PC-3 (cell line): ENCODE results near the gene DYSF. TPM values are rescaled to one million over a fixed set of nuclear protein-coding genes. Genes with fewer than 3 reads are reported as not detected.

Experiments used
- ATAC-seq: fragments of 200-7000 bp; cut with Tn5 transposase; 2 replicates; pipeline ENCODE4 v1.9.1; 2020; ENCODE audit warnings: mild to moderate bottlenecking, moderate library complexity
- BruUV-seq: library from RNA; stranded (reverse); fragments of 400-500 nt; replicated peaks from 2 replicates; lab custom pipeline; 2021; lab: Mats Ljungman, UMichigan
- CTCF ChIA-PET: fragments of 300-600 bp; sonication (Branson Sonifier 250); formaldehyde crosslinking; loops from one replicate; lab custom pipeline; 2022; ENCODE audit warnings: antibody characterized with exemption; lab: Charles Lee
- POLR2A ChIA-PET: fragments of 300-600 bp; sonication (Branson Sonifier 250); formaldehyde crosslinking; loops from one replicate; lab custom pipeline; 2022; ENCODE audit warnings: antibody characterized with exemption; ENCODE audit not compliant: unreplicated experiment; lab: Charles Lee
- DNase-seq: peaks from one replicate; pipeline ENCODE4 v3.0.0-alpha.2; 2015
- H2AFZ ChIP-seq: fragments of 300-600 bp; sonication (generic); 2 replicates; pipeline ENCODE4 v1.6.0; 2016; ENCODE audit warnings: antibody characterized with exemption, low read length
- H3F3A ChIP-seq: fragments of 300-600 bp; sonication (generic); one replicate; pipeline ENCODE4 v1.6.0; 2017; ENCODE audit warnings: antibody characterized with exemption, low read length, control low read depth, mild to moderate bottlenecking; ENCODE audit not compliant: unreplicated experiment
- H3K27ac ChIP-seq: fragments of 300-600 bp; sonication (generic); 2 replicates; pipeline ENCODE4 v1.5.1; 2016; ENCODE audit warnings: mild to moderate bottlenecking, low read length
- H3K27me3 ChIP-seq: fragments of 300-600 bp; sonication (generic); 2 replicates; pipeline ENCODE4 v1.6.1; 2016; ENCODE audit warnings: low read length, mixed read lengths
- H3K36me3 ChIP-seq: fragments of 300-600 bp; sonication (generic); 2 replicates; pipeline ENCODE4 v1.6.1; 2016; ENCODE audit warnings: low read depth, mixed run types, low read length, mixed read lengths
- H3K4me1 ChIP-seq: fragments of 300-600 bp; sonication (generic); 2 replicates; pipeline ENCODE4 v1.5.1; 2016; ENCODE audit warnings: low read length; ENCODE audit not compliant: insufficient read depth
- H3K4me2 ChIP-seq: fragments of 300-600 bp; sonication (generic); 2 replicates; pipeline ENCODE4 v1.6.0; 2016; ENCODE audit warnings: low read length
- H3K4me3 ChIP-seq: fragments of 300-600 bp; sonication (generic); 2 replicates; pipeline ENCODE4 v1.5.1; 2016; ENCODE audit warnings: mild to moderate bottlenecking, low read length, mixed read lengths
- H3K79me2 ChIP-seq: fragments of 300-600 bp; sonication (generic); 2 replicates; pipeline ENCODE4 v1.6.1; 2017; ENCODE audit warnings: low read length, mixed read lengths
- H3K9ac ChIP-seq: fragments of 300-600 bp; sonication (generic); 2 replicates; pipeline ENCODE4 v1.6.0; 2016; ENCODE audit warnings: mild to moderate bottlenecking, low read length
- H3K9me2 ChIP-seq: fragments of 300-600 bp; sonication (generic); replicated peaks from 2 replicates; pipeline ENCODE4 v1.6.1; 2016; ENCODE audit warnings: mixed run types, low read length, mixed read lengths
- H3K9me3 ChIP-seq: fragments of 300-600 bp; sonication (generic); 2 replicates; pipeline ENCODE4 v1.6.1; 2016; ENCODE audit warnings: low read length, mixed read lengths
- H4K20me1 ChIP-seq: fragments of 300-600 bp; sonication (generic); 2 replicates; pipeline ENCODE4 v1.6.1; 2016; ENCODE audit warnings: low read length, mixed read lengths
- CTCF ChIP-seq: fragments of 300-600 bp; sonication (generic); conservative IDR thresholded peaks from 2 replicates; pipeline ENCODE4 v1.5.1; 2017; ENCODE audit warnings: antibody characterized with exemption, low read depth, mild to moderate bottlenecking, low read length
- EZH2 ChIP-seq: fragments of 300-600 bp; sonication (generic); IDR thresholded peaks from one replicate; pipeline ENCODE4 v1.6.1; 2017; ENCODE audit warnings: antibody characterized with exemption, mild to moderate bottlenecking, low read length; ENCODE audit not compliant: unreplicated experiment
- EZH2phosphoT487 ChIP-seq: fragments of 300-600 bp; sonication (generic); IDR thresholded peaks from 2 replicates; pipeline ENCODE4 v1.6.1; 2018; ENCODE audit warnings: mild to moderate bottlenecking, antibody characterized with exemption, low read length, borderline replicate concordance
- intact Hi-C: fragments of 100-400 bp; cut with micrococcal nuclease; formaldehyde crosslinking; loops from 2 replicates; pipeline ENCODE4 v1.9.0; 2023
- total RNA-seq: library from RNA; depleted of rRNA; stranded (reverse); fragments of >200 nt; gene quantifications from 2 replicates; pipeline ENCODE4 v1.2.3, GENCODE V29; 2014

DYSF gene
- total RNA-seq, 1 experiment from 2014 or later, result 13.0 TPM

GRCh38 chr2:71658771-71659170 lies 205.4 kb downstream of the DYSF start:
- intact Hi-C loops, result no loop called here

GRCh38 chr2:71659868-71660518 lies 206.6 kb downstream of the DYSF start:
- no peaks in the 10 kb centered on the region for H3K79me2 ChIP-seq
- no peak overlapping the region for H3K27ac ChIP-seq
- H3K36me3 ChIP-seq, result peaks cover 4% of the 10 kb centered on the region; the same call in 1 of the 2 replicates
- intact Hi-C loops, result no loop called here
- ChIA-PET POLR2A (no interaction called here), CTCF (no interaction called here)
- TF ChIP-seq CTCF, result no peak
- no peak for TF ChIP-seq EZH2
- no peak for TF ChIP-seq EZH2phosphoT487
- ATAC-seq (no peak), DNase-seq (no peak)
- no peaks in the 10 kb centered on the region for H4K20me1 ChIP-seq
- H3K9me3 ChIP-seq, result no peaks in the 10 kb centered on the region
- H2AFZ ChIP-seq, result no peak overlapping the region
- no TSS peak for BruUV-seq
- H3K4me1 ChIP-seq, result no peaks in the 10 kb centered on the region
- no peaks in the 10 kb centered on the region for H3K27me3 ChIP-seq
- H3K4me3 ChIP-seq, result no peak overlapping the region
- no peak overlapping the region for H3K4me2 ChIP-seq
- H3F3A ChIP-seq, result no peaks in the 10 kb centered on the region
- H3K9me2 ChIP-seq, result no peaks in the 10 kb centered on the region
- H3K9ac ChIP-seq, result no peak overlapping the region

More at GRCh38 chr2:71658771-71659170, 205.4 kb downstream of the DYSF start:
- Histone ChIP-seq H3K36me3 (peaks cover 4% of the 10 kb centered on the region; the same call in 1 of the 2 replicates), H3K27ac (no peak overlapping the region), H3K4me2 (no peak overlapping the region), H3K79me2 (no peaks in the 10 kb centered on the region), H4K20me1 (no peaks in the 10 kb centered on the region), H3K9me3 (no peaks in the 10 kb centered on the region), H2AFZ (no peak overlapping the region), H3F3A (no peaks in the 10 kb centered on the region), H3K9ac (no peak overlapping the region), H3K4me1 (no peaks in the 10 kb centered on the region), H3K9me2 (no peaks in the 10 kb centered on the region), H3K4me3 (no peak overlapping the region), H3K27me3 (no peaks in the 10 kb centered on the region)
- TF ChIP-seq CTCF (no peak), EZH2 (no peak), EZH2phosphoT487 (no peak)
- DNase-seq (no peak), ATAC-seq (no peak)
- ChIA-PET CTCF (no interaction called here), POLR2A (no interaction called here)
- no TSS peak for BruUV-seq

- no peaks in the 10 kb centered on the region for H4K20me1 ChIP-seq
- no peaks in the 10 kb centered on the region for H3K9me3 ChIP-seq
- no peaks in the 10 kb centered on the region for H3K79me2 ChIP-seq
- TF ChIP-seq CTCF (no peak), EZH2 (no peak), EZH2phosphoT487 (no peak)
- peaks cover 4% of the 10 kb centered on the region; the same call in 1 of the 2 replicates for H3K36me3 ChIP-seq
- no peaks in the 10 kb centered on the region for H3K4me1 ChIP-seq
- H3K27ac ChIP-seq, result no peak overlapping the region
- POLR2A ChIA-PET, result no interaction called here
- H3K27me3 ChIP-seq, result no peaks in the 10 kb centered on the region
- H2AFZ ChIP-seq, result no peak overlapping the region
- H3F3A ChIP-seq, result no peaks in the 10 kb centered on the region
- H3K4me3 ChIP-seq, result no peak overlapping the region
- no peak overlapping the region for H3K4me2 ChIP-seq
- intact Hi-C loops, result no loop called here
- no peak for DNase-seq
- CTCF ChIA-PET, result no interaction called here
- no peak for ATAC-seq
- no peak overlapping the region for H3K9ac ChIP-seq
- no peaks in the 10 kb centered on the region for H3K9me2 ChIP-seq
- BruUV-seq, result no TSS peak
These were observed 208.4 kb downstream of the DYSF start for GRCh38 chr2:71661782-71662181.
